H1 (cell line): ENCODE data around the gene PLCL1. TPM values are rescaled to one million over a fixed set of nuclear protein-coding genes. Genes with fewer than 3 reads are reported as not detected.

ENCODE experiments used
- CTCF ChIA-PET: fragments of 300-600 bp; sonication (Branson Sonifier 250); formaldehyde crosslinking; loops from one replicate; lab custom pipeline; 2021; ENCODE audit not compliant: partially characterized antibody; lab: Charles Lee
- POLR2A ChIA-PET: fragments of 300-600 bp; sonication (Branson Sonifier 250); formaldehyde crosslinking; loops from one replicate; lab custom pipeline; 2021; ENCODE audit warnings: inconsistent platforms; ENCODE audit not compliant: partially characterized antibody; lab: Charles Lee
- DNase-seq, 2 experiments: peaks; one replicate each; pipeline versions ENCODE4 v3.0.0 to v3.0.0-alpha.2; 2010 to 2022; ENCODE audit warnings: low spot score in 2 of 2, low read depth in 1 of 2, mixed read lengths in 1 of 2
- FAIRE-seq: peaks from 2 replicates; lab custom pipeline; 2011; peaks lifted over from hg19 to GRCh38; lab: Jason Lieb, UNC
- H2AFZ ChIP-seq: 2 replicates; pipeline ENCODE4 v1.8.1; 2012; ENCODE audit warnings: low read length, inconsistent platforms
- H2AK5ac ChIP-seq: 2 replicates; pipeline ENCODE4 v1.6.1; 2013; ENCODE audit warnings: low read depth, low read length
- H2BK120ac ChIP-seq: replicated peaks from 2 replicates; pipeline ENCODE3; 2013; ENCODE audit warnings: low read depth, low read length, inconsistent platforms
- H2BK12ac ChIP-seq: 2 replicates; pipeline ENCODE4 v1.6.1; 2013; ENCODE audit warnings: low read depth, low read length
- H2BK15ac ChIP-seq: 2 replicates; pipeline ENCODE4 v1.6.1; 2013; ENCODE audit warnings: low read length
- H2BK20ac ChIP-seq: 2 replicates; pipeline ENCODE4 v1.6.1; 2013; ENCODE audit warnings: low read length
- H2BK5ac ChIP-seq: 2 replicates; pipeline ENCODE4 v1.6.1; 2013; ENCODE audit warnings: low read depth, low read length
- H3K14ac ChIP-seq: 2 replicates; pipeline ENCODE4 v1.6.1; 2013; ENCODE audit warnings: inconsistent platforms; ENCODE audit not compliant: insufficient read length
- H3K18ac ChIP-seq: 2 replicates; pipeline ENCODE4 v1.6.1; 2013; ENCODE audit warnings: low read length; ENCODE audit errors: extremely low read depth
- H3K23ac ChIP-seq: 2 replicates; pipeline ENCODE4 v1.6.1; 2013; ENCODE audit warnings: inconsistent platforms; ENCODE audit not compliant: insufficient read length
- H3K23me2 ChIP-seq: 2 replicates; pipeline ENCODE4 v1.6.1; 2013; ENCODE audit warnings: low read depth, low read length
- H3K27ac ChIP-seq: 2 replicates; pipeline ENCODE4 v1.6.1; 2011; ENCODE audit warnings: low read depth, low read length, inconsistent platforms
- H3K27me3 ChIP-seq, 4 experiments: replicated peaks in 1 of 4; 1 replicate in 1 of 4; 2 replicates in 3 of 4; pipeline versions ENCODE4 v1.6.1 to v1.8.1; 2011 to 2013; ENCODE audit warnings: low read length in 3 of 4, mild to moderate bottlenecking in 3 of 4, inconsistent platforms in 2 of 4, mixed read lengths in 2 of 4, moderate library complexity in 1 of 4; ENCODE audit not compliant: control insufficient read depth in 3 of 4, insufficient read depth in 3 of 4; ENCODE audit errors: extremely low read depth in 1 of 4
- H3K36me3 ChIP-seq, 4 experiments: 2 replicates each; pipeline versions ENCODE4 v1.6.1 to v1.8.1; 2011 to 2013; ENCODE audit warnings: mild to moderate bottlenecking in 4 of 4, low read length in 3 of 4, moderate library complexity in 2 of 4, control low read depth in 1 of 4, inconsistent platforms in 1 of 4; ENCODE audit not compliant: insufficient read depth in 4 of 4, control insufficient read depth in 2 of 4
- H3K4ac ChIP-seq: replicated peaks from 2 replicates; pipeline ENCODE3; 2013; ENCODE audit warnings: low read length, low read depth, mixed read lengths, inconsistent platforms; ENCODE audit not compliant: insufficient read length
- H3K4me1 ChIP-seq, 4 experiments: replicated peaks in 1 of 4; 1 replicate in 1 of 4; 2 replicates in 3 of 4; pipeline versions ENCODE4 v1.6.1 to v1.8.1; 2011 to 2013; ENCODE audit warnings: low read length in 3 of 4, inconsistent platforms in 2 of 4, mixed read lengths in 1 of 4; ENCODE audit not compliant: insufficient read depth in 4 of 4, control insufficient read depth in 3 of 4
- H3K4me2 ChIP-seq, 2 experiments: 2 replicates each; pipeline versions ENCODE4 v1.6.1 to v1.8.1; 2011 to 2013; ENCODE audit warnings: low read depth in 2 of 2, low read length in 2 of 2, control low read depth in 1 of 2, inconsistent platforms in 1 of 2, mild to moderate bottlenecking in 1 of 2; ENCODE audit not compliant: insufficient read depth in 1 of 2
- H3K4me3 ChIP-seq, 4 experiments: fragments of 200-600, 300-600 bp in 1 of 4; sonication (generic), shearing (Covaris generic), sonication (Bioruptor Twin) in 1 of 4; 2 replicates each; pipeline versions ENCODE4 v1.5.1 to v1.8.1; 2011 to 2016; ENCODE audit warnings: low read length in 4 of 4, low read depth in 3 of 4, control low read depth in 2 of 4, inconsistent platforms in 2 of 4, mild to moderate bottlenecking in 2 of 4, mixed read lengths in 1 of 4, moderate library complexity in 1 of 4; ENCODE audit not compliant: insufficient read depth in 2 of 4; ENCODE audit errors: extremely low read depth in 1 of 4
- H3K56ac ChIP-seq: replicated peaks from 2 replicates; pipeline ENCODE3; 2013; ENCODE audit warnings: low read depth, mild to moderate bottlenecking, mixed read lengths, low read length, inconsistent platforms; ENCODE audit not compliant: insufficient read length
- H3K79me1 ChIP-seq: 2 replicates; pipeline ENCODE4 v1.6.1; 2013; ENCODE audit warnings: low read depth, low read length, control low read depth
- H3K79me2 ChIP-seq, 2 experiments: 2 replicates each; pipeline versions ENCODE4 v1.6.1 to v1.8.1; 2012 to 2013; ENCODE audit warnings: low read length in 2 of 2, mild to moderate bottlenecking in 2 of 2, inconsistent platforms in 1 of 2; ENCODE audit not compliant: insufficient read depth in 2 of 2, control insufficient read depth in 1 of 2
- H3K9ac ChIP-seq, 4 experiments: replicated peaks in 1 of 4; 1 replicate in 1 of 4; 2 replicates in 3 of 4; pipeline versions ENCODE4 v1.6.1 to v1.8.1; 2011 to 2013; ENCODE audit warnings: low read depth in 3 of 4, low read length in 3 of 4, control low read depth in 2 of 4, mild to moderate bottlenecking in 2 of 4, moderate library complexity in 2 of 4, inconsistent platforms in 1 of 4; ENCODE audit errors: extremely low read depth in 1 of 4
- H3K9me3 ChIP-seq, 2 experiments: 2 replicates each; pipeline versions ENCODE4 v1.6.1 to v1.8.1; 2012 to 2013; ENCODE audit warnings: mild to moderate bottlenecking in 2 of 2, moderate library complexity in 2 of 2, control low read depth in 1 of 2, inconsistent platforms in 1 of 2, low read depth in 1 of 2, low read length in 1 of 2, mixed read lengths in 1 of 2; ENCODE audit not compliant: insufficient read depth in 2 of 2
- H4K20me1 ChIP-seq, 2 experiments: replicated peaks in 1 of 2; 2 replicates each; pipeline versions ENCODE3 to v1.8.1; 2011 to 2013; ENCODE audit warnings: inconsistent platforms in 2 of 2, low read length in 2 of 2, mild to moderate bottlenecking in 1 of 2; ENCODE audit not compliant: insufficient read depth in 2 of 2, control insufficient read depth in 1 of 2
- H4K5ac ChIP-seq: 2 replicates; pipeline ENCODE4 v1.6.1; 2013; ENCODE audit warnings: low read length, low read depth, mixed read lengths, inconsistent platforms; ENCODE audit not compliant: insufficient read length
- H4K8ac ChIP-seq: 2 replicates; pipeline ENCODE4 v1.8.0; 2013; ENCODE audit warnings: mild to moderate bottlenecking, moderate library complexity, low read length, inconsistent platforms; ENCODE audit not compliant: insufficient read depth; ENCODE audit errors: extremely low read depth
- H4K91ac ChIP-seq: replicated peaks from 2 replicates; pipeline ENCODE3; 2013; ENCODE audit warnings: low read length, mixed read lengths, inconsistent platforms; ENCODE audit not compliant: insufficient read length
- GABPA ChIP-seq: IDR thresholded peaks from 2 replicates; pipeline ENCODE4 v1.6.1; 2011; ENCODE audit warnings: mild to moderate bottlenecking, low read length, moderate library complexity, borderline replicate concordance; ENCODE audit not compliant: insufficient read depth
- KDM5A ChIP-seq: fragments of 200-600 bp; IDR thresholded peaks from 2 replicates; pipeline ENCODE4 v1.7.1; 2012; ENCODE audit warnings: mild to moderate bottlenecking, low read length, inconsistent platforms, mixed read lengths
- WGBS, 2 experiments: shearing (Covaris generic) in 1 of 2; methylation state at CpG; one replicate each; pipeline versions ENCODE4 v1.1.6 to v1.1.7; 2013 to 2015; ENCODE audit warnings: low lambda C conversion rate in 2 of 2, mixed read lengths in 2 of 2, inconsistent platforms in 1 of 2, low coverage in 1 of 2, missing lambda C conversion rate in 1 of 2; ENCODE audit not compliant: insufficient replicate concordance in 2 of 2, insufficient coverage in 1 of 2, insufficient read length in 1 of 2; ENCODE audit errors: extremely low coverage in 1 of 2, missing lambda C conversion rate in 1 of 2; 5-methylcytosine and 5-hydroxymethylcytosine counted together
- polyA plus RNA-seq, 7 experiments: library from polyadenylated mRNA; depleted of rRNA in 3 of 7; stranded (reverse) in 5 of 7; unstranded in 2 of 7; fragments of >200 nt in 5 of 7; fragments of 200-250 nt in 2 of 7; gene quantifications; 1 replicate in 5 of 7; 2 replicates in 1 of 7; 4 replicates in 1 of 7; pipeline versions ENCODE4 v1.2.1 to v1.2.3, GENCODE V29; 2011 to 2013; ENCODE audit warnings: missing spikeins in 2 of 7, mixed read lengths in 2 of 7
- total RNA-seq: library from RNA; stranded (reverse); fragmentation: NEBNext Ultra II Directional; extraction: Animal tissue kit (Norgen Biotek cat#: 25700); gene quantifications from 2 replicates; pipeline ENCODE4 v1.2.1, GENCODE V29; 2021

Gene PLCL1
- total and polyA plus RNA-seq, 2 of the 8 experiments (the other 6 are each of a cell fraction or from before 2014, with no cell fraction given) = not detected

DNA sequence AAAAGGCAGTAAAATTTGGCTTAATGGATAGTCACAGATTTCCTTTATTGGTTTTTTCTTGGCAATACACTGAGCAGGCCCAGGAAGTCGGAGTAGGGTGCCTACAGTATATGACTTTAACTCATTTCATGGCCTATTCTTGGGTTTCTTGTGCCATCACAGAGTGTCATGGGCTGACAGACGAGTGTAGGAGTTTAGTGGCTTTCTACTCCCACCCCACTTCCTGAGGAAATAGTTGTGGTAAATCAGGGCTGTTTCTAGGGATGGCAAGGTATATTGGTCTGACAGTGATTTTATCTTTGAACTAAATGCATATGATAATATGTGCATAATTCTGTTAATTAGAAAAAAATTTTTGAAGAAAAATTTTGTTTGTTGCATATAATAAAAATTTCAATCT, 100.1 kb downstream of the PLCL1 start:
- Histone ChIP-seq H3K9me3 (no peaks in the 10 kb centered on the region), H4K20me1 (no peaks in the 10 kb centered on the region), H3K9ac (no peak overlapping the region), H3K79me1 (no peaks in the 10 kb centered on the region), H3K23me2 (no peaks in the 10 kb centered on the region), H2BK5ac (no peak overlapping the region), H3K4me1 (no peaks in the 10 kb centered on the region; a peak in 2 of 7 replicates), H3K56ac (no peak overlapping the region), H3K23ac (no peak overlapping the region), H2BK120ac (no peak overlapping the region), H2AFZ (no peak overlapping the region), H3K14ac (no peak overlapping the region), H2BK20ac (no peak overlapping the region), H4K8ac (no peak overlapping the region), H2BK15ac (no peak overlapping the region), H3K27ac (no peak overlapping the region), H3K18ac (no peak overlapping the region), H4K5ac (no peak overlapping the region), H3K27me3 (no peaks in the 10 kb centered on the region), H2AK5ac (no peak overlapping the region), H3K36me3 (no peaks in the 10 kb centered on the region), H3K4ac (no peak overlapping the region), H2BK12ac (no peak overlapping the region), H4K91ac (no peak overlapping the region), H3K4me2 (no peak overlapping the region), H3K79me2 (no peaks in the 10 kb centered on the region), H3K4me3 (no peak overlapping the region)
- ChIA-PET POLR2A (no interaction called here), CTCF (no interaction called here)
- no peak for FAIRE-seq
- DNase-seq = no peak
- WGBS, 2 experiments = 95% methylated on average over 2 of the region's 2 CpGs; no CpG with 5 or more reads in 1 of the 2 experiments
- TF ChIP-seq KDM5A (no peak), GABPA (no peak)
